ENCODE results near the gene XRN2. TPM values are rescaled to one million over a fixed set of nuclear protein-coding genes. Genes with fewer than 3 reads are reported as not detected.

XRN2 gene
- total RNA-seq, 1 experiment from 2014 or later: 77.7 TPM

DNA sequence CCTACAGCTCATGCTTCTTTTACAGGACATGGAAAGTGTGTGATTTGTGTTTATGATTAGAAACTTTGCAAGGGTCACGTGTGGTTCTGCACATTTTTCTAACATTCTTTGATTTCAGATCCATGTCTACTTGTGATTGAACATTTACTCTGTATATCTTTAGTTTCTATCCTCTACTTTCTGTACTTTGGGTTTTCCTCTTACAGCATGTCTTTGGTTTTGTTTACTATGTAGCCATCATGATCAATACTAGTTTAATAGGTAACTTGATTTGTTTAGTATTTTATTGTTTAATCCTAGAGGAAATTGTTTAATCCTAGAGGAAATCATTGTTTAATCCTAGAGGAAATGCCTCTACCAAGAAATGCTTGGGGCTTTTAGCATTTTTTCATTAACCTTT is 41.8 kb downstream of the XRN2 start:
- no peaks in the 10 kb centered on the region for H3K4me1 ChIP-seq (ENCODE audit: control insufficient read depth, insufficient read depth, low read length)
- no peaks in the 10 kb centered on the region for H3K27me3 ChIP-seq (ENCODE audit: control insufficient read depth, insufficient read depth, low read length)
- peaks cover 47% of the 10 kb centered on the region for H3K36me3 ChIP-seq (ENCODE audit: control insufficient read depth, insufficient read depth, low read length)
- in situ Hi-C loops (cut with HindIII; ENCODE audit: low pct_unique_long_range_greater_than_20kb, low sequenced_read_pairs) (no loop called here), intact Hi-C loops (cut with micrococcal nuclease; ENCODE audit: unreplicated experiment) (no loop called here)
- ChIA-PET POLR2A (no interaction called here), CTCF (no interaction called here)
- BruUV-seq (replicated peaks): no TSS peak
- ATAC-seq (no peak), DNase-seq (ENCODE audit: low read depth, low spot score) (no peak)
- no peak overlapping the region for H3K4me3 ChIP-seq (ENCODE audit: low read depth in 2 of 2, low read length in 2 of 2)
- TF ChIP-seq POLR2AphosphoS5 (IDR thresholded peaks at IDR 0.05; ENCODE audit: low read depth, low read length): no peak
- no peak for TF ChIP-seq TCF7L2 (IDR thresholded peaks at IDR 0.05; ENCODE audit: low read depth, low read length)
- TF ChIP-seq SIN3A (IDR thresholded peaks at IDR 0.05; ENCODE audit: borderline replicate concordance, insufficient read depth, low read depth, low read length): no peak
- TF ChIP-seq CTCF (IDR thresholded peaks at IDR 0.05): no peak
- TF ChIP-seq, protein P1, sequence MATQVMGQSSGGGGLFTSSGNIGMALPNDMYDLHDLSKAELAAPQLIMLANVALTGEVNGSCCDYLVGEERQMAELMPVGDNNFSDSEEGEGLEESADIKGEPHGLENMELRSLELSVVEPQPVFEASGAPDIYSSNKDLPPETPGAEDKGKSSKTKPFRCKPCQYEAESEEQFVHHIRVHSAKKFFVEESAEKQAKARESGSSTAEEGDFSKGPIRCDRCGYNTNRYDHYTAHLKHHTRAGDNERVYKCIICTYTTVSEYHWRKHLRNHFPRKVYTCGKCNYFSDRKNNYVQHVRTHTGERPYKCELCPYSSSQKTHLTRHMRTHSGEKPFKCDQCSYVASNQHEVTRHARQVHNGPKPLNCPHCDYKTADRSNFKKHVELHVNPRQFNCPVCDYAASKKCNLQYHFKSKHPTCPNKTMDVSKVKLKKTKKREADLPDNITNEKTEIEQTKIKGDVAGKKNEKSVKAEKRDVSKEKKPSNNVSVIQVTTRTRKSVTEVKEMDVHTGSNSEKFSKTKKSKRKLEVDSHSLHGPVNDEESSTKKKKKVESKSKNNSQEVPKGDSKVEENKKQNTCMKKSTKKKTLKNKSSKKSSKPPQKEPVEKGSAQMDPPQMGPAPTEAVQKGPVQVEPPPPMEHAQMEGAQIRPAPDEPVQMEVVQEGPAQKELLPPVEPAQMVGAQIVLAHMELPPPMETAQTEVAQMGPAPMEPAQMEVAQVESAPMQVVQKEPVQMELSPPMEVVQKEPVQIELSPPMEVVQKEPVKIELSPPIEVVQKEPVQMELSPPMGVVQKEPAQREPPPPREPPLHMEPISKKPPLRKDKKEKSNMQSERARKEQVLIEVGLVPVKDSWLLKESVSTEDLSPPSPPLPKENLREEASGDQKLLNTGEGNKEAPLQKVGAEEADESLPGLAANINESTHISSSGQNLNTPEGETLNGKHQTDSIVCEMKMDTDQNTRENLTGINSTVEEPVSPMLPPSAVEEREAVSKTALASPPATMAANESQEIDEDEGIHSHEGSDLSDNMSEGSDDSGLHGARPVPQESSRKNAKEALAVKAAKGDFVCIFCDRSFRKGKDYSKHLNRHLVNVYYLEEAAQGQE (IDR thresholded peaks at IDR 0.05; ENCODE audit: insufficient read depth in 1 of 2, low read depth in 2 of 2, low read length in 1 of 2): no peak
- H3K9me3 ChIP-seq (ENCODE audit: control insufficient read depth, insufficient read depth, low read depth, low read length): no peaks in the 10 kb centered on the region
- H3K27ac ChIP-seq (ENCODE audit: low read length): no peak overlapping the region

GRCh38 chr20:21352703-21353102 is 49.6 kb downstream of the XRN2 start:
- Histone ChIP-seq H3K27ac (ENCODE audit: low read length) (no peak overlapping the region), H3K4me3 (ENCODE audit: low read depth in 2 of 2, low read length in 2 of 2) (no peak overlapping the region), H3K27me3 (ENCODE audit: control insufficient read depth, insufficient read depth, low read length) (no peaks in the 10 kb centered on the region), H3K4me1 (ENCODE audit: control insufficient read depth, insufficient read depth, low read length) (no peaks in the 10 kb centered on the region), H3K36me3 (ENCODE audit: control insufficient read depth, insufficient read depth, low read length) (peaks cover 30% of the 10 kb centered on the region), H3K9me3 (ENCODE audit: control insufficient read depth, insufficient read depth, low read depth, low read length) (no peaks in the 10 kb centered on the region)
- DNase-seq (ENCODE audit: low read depth, low spot score): no peak
- BruUV-seq (replicated peaks): no TSS peak
- POLR2A ChIA-PET: no interaction called here
- in situ Hi-C loops (cut with HindIII; ENCODE audit: low pct_unique_long_range_greater_than_20kb, low sequenced_read_pairs): no loop called here
- TF ChIP-seq CTCF (IDR thresholded peaks at IDR 0.05): no peak
- TF ChIP-seq, protein P1 (IDR thresholded peaks at IDR 0.05; ENCODE audit: insufficient read depth in 1 of 2, low read depth in 2 of 2, low read length in 1 of 2): no peak
- no peak for TF ChIP-seq POLR2AphosphoS5 (IDR thresholded peaks at IDR 0.05; ENCODE audit: low read depth, low read length)
- no peak for TF ChIP-seq SIN3A (IDR thresholded peaks at IDR 0.05; ENCODE audit: borderline replicate concordance, insufficient read depth, low read depth, low read length)
- TF ChIP-seq TCF7L2 (IDR thresholded peaks at IDR 0.05; ENCODE audit: low read depth, low read length): no peak
- ATAC-seq: no peak
- intact Hi-C loops (cut with micrococcal nuclease; ENCODE audit: unreplicated experiment): no loop called here
- CTCF ChIA-PET: no interaction called here
